Mammary epithelial cell (primary cell): ENCODE measurements around the gene SRGAP1.

Experiments used
- EZH2 ChIP-seq: IDR thresholded peaks from 2 replicates; pipeline ENCODE4 v1.6.1; 2012; ENCODE audit warnings: low read length, inconsistent platforms, borderline replicate concordance
- TF ChIP-seq, protein P1 (sequence below), 2 donors: IDR thresholded peaks in 1 of 2; conservative IDR thresholded peaks in 1 of 2; 2 replicates each; pipeline ENCODE4 v1.5.1; 2011 to 2012; ENCODE audit warnings: inconsistent platforms in 2 of 2, low read length in 2 of 2, mild to moderate bottlenecking in 2 of 2, control low read depth in 1 of 2, low read depth in 1 of 2; ENCODE audit not compliant: insufficient read depth in 1 of 2; ENCODE audit errors: extremely low read depth in 1 of 2

DNA sequence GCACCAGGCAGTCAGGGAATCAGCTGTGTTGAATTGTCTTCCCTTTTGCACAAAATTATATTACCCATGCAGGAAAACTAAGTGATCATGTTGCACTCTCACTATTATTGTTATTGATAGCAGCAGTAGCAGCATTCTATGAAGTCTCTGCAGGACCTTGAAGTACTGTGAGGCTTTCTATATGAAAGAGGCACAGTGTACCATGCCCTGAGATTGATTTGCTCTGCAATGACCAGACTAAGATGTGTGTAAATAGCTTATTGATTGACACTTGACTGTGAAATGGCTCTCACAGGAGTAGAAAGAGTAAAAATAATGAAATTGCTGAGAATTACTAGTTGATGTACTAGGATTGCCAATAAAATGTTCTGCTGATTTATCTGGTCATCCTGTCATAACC, 277.7 kb downstream of the SRGAP1 start:
- TF ChIP-seq, protein P1, sequence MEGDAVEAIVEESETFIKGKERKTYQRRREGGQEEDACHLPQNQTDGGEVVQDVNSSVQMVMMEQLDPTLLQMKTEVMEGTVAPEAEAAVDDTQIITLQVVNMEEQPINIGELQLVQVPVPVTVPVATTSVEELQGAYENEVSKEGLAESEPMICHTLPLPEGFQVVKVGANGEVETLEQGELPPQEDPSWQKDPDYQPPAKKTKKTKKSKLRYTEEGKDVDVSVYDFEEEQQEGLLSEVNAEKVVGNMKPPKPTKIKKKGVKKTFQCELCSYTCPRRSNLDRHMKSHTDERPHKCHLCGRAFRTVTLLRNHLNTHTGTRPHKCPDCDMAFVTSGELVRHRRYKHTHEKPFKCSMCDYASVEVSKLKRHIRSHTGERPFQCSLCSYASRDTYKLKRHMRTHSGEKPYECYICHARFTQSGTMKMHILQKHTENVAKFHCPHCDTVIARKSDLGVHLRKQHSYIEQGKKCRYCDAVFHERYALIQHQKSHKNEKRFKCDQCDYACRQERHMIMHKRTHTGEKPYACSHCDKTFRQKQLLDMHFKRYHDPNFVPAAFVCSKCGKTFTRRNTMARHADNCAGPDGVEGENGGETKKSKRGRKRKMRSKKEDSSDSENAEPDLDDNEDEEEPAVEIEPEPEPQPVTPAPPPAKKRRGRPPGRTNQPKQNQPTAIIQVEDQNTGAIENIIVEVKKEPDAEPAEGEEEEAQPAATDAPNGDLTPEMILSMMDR (conservative IDR thresholded peaks at IDR 0.05 in 1 of 2, IDR thresholded peaks at IDR 0.05 in 1 of 2; ENCODE audit: extremely low read depth in 1 of 2, insufficient read depth in 1 of 2, low read depth in 1 of 2, low read length in 2 of 2) = no peak
- TF ChIP-seq EZH2 = no peak
